DMS 273 (cell line): ENCODE data around the gene RPS19.
A peak's percentile ranks its signal among the peaks of the same experiment; 100 is the strongest.

Source experiments
- DNase-seq: peaks from one replicate; lab custom pipeline; 2025; ENCODE audit not compliant: unreplicated experiment; lab: John Stamatoyannopoulos, UW

RPS19 gene

GRCh38 chr19:41877916-41878905, 18.2 kb downstream of the RPS19 start:
- DNase-seq = no peak

GRCh38 chr19:41879080-41879479, 19.0 kb downstream of the RPS19 start:
- no peak for DNase-seq

- DNase-seq = no peak
Observed at GRCh38 chr19:41879670-41880328, 19.7 kb downstream of the RPS19 start.

GRCh38 chr19:41880329-41880708, 20.3 kb downstream of the RPS19 start:
- no peak for DNase-seq

GRCh38 chr19:41882568-41883462, 22.8 kb downstream of the RPS19 start, which contains the start of gene ARHGEF1:
Gene ARHGEF1 (plus strand): TSS chr19:41883184. CDS start chr19:41888083, 4,899 bp downstream.
- DNase-seq = peak; percentile 71

- DNase-seq = no peak
Observed at GRCh38 chr19:41883463-41883820, 23.4 kb downstream of the RPS19 start.

- DNase-seq = peak; percentile 99
Observed at GRCh38 chr19:41883821-41884733, 24.0 kb downstream of the RPS19 start.

GRCh38 chr19:41886761-41887710, 27.0 kb downstream of the RPS19 start:
- DNase-seq = no peak

- no peak for DNase-seq
Observed at GRCh38 chr19:41887711-41888382, 27.8 kb downstream of the RPS19 start.

- no peak for DNase-seq
Observed at GRCh38 chr19:41888926-41889325, 28.9 kb downstream of the RPS19 start.

- no peak for DNase-seq
Observed at GRCh38 chr19:41889896-41890295, 29.8 kb downstream of the RPS19 start.

GRCh38 chr19:41890936-41891335, 30.9 kb downstream of the RPS19 start:
- peak; percentile 53 for DNase-seq

- peak; percentile 39 for DNase-seq
Observed at GRCh38 chr19:41892173-41892902, 32.3 kb downstream of the RPS19 start.

- DNase-seq = peak; percentile 42
Observed at GRCh38 chr19:41893899-41894298, 33.8 kb downstream of the RPS19 start.

GRCh38 chr19:41894350-41894749, 34.3 kb downstream of the RPS19 start:
- DNase-seq = no peak

- peak; percentile 80 for DNase-seq
Observed at GRCh38 chr19:41895745-41896580, 35.9 kb downstream of the RPS19 start.

GRCh38 chr19:41896581-41896942, 36.5 kb downstream of the RPS19 start:
- DNase-seq = no peak
